NCI-H1694 treated with DMSO at 0.1 percent for 48 hours (cell line): ENCODE measurements around the gene STAB2.
"Not testable (repeated sequence)": the region's sequence is repeated elsewhere in the genome, so short reads cannot be mapped to it uniquely, and the experiment has no call there.

ENCODE experiments used
- DNase-seq: peaks from one replicate; lab custom pipeline; 2025; lab: John Stamatoyannopoulos, UW

The STAB2 gene

DNA sequence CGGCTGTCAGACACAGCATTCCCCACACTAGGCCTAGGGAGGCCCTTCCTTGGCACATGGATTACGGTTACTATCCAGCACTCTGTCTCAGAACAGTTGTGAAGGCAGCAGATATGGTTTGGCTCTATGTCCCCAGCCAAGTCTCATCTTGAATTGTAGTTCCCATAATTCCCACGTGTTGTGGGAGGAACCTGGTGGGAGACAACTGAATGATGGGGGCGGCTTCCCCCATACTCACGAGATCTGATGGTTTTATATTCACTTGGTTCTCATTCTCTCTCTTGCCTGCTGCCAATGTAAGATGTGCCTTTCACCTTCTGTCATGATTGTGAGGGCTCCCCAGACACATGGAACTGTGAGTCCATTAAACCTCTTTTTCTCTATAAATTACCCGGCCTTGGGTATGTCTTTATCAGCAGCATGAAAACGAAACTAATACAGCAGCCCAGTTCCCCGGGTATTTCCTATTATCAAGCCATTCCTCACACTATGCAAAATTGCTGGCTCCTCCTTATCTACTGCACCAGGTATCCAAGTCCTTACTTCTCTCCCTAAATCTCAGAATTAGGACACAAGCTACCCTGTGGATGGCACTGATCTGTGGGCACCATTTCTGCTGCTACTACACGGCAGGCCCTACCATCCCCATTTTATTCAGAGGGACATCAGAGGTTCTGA lies 220.6 kb downstream of the STAB2 start:
- no peak for DNase-seq

DNA sequence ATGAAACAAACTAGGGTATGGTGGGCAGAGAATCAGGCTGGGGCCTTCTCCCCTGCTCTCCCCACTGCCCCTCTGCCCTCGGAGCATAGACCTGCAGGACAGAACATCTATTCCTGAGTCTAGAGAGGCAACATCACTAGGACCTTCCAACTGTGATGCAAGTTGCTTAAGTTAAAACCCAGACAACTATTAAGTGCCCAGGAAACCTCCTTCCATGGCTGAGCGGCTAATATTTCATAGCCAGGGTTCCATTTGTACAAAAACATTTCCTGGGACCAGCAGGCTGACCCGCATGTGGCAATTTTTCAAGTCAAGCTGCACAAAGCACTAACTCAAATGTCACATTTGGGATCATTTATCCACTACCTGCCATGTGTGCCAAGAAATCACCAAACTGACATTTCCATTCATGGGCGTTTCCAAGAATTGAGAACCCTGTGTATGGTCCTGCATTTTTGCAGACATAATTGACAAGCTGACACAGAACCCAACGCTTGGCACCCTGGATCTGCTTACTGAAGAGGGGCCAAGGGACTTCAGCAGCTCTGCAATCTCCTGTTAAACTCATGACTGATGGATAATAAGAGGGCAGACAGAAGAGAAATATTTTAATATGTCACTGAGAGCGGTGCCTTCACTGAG lies 221.3 kb downstream of the STAB2 start:
- no peak for DNase-seq

GRCh38 chr12:103809154-103809553 lies 222.1 kb downstream of the STAB2 start:
- no peak for DNase-seq

GRCh38 chr12:103809639-103810038 lies 222.6 kb downstream of the STAB2 start:
- DNase-seq = not testable (repeated sequence)

- no peak for DNase-seq
Measured at GRCh38 chr12:103810111-103810510, 223.0 kb downstream of the STAB2 start.

GRCh38 chr12:103811791-103812190 lies 224.7 kb downstream of the STAB2 start:
- no peak for DNase-seq

GRCh38 chr12:103812789-103813188 lies 225.7 kb downstream of the STAB2 start:
- no peak for DNase-seq

- no peak for DNase-seq
Measured at GRCh38 chr12:103813426-103813825, 226.4 kb downstream of the STAB2 start.

- DNase-seq = no peak
Measured at GRCh38 chr12:103813949-103814348, 226.9 kb downstream of the STAB2 start.

DNA sequence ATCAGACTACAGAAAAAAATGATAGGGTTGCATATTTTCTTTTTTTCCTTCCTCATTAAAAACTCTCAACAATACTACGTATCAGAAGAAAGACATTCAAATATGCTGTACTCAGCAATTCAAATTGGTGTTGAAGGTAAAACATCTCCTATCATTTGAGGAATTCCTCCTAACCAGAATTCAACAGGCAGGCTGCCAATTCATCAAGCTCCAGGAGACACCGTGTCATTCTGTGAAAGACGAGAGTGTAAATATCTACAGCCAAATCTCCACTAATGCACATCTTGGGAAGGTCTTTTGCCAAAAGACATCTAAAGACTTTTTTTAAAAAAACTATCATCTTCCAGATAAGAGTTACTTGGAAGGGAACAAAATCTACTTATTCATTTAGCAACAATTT lies 227.4 kb downstream of the STAB2 start:
- no peak for DNase-seq
